GM12872 (cell line): ENCODE results near the gene PI16.

ENCODE experiments used
- CTCF ChIP-seq: IDR thresholded peaks from 3 replicates; pipeline ENCODE4 v1.5.1; 2011; ENCODE audit warnings: low read depth, mild to moderate bottlenecking, low read length, moderate library complexity; ENCODE audit not compliant: insufficient read depth

PI16 gene

GRCh38 chr6:36944650-36945049 is 9.9 kb upstream of the PI16 start:
- TF ChIP-seq CTCF = no peak

GRCh38 chr6:36945301-36945700 is 9.2 kb upstream of the PI16 start:
- no peak for TF ChIP-seq CTCF

- TF ChIP-seq CTCF = no peak
Observed at GRCh38 chr6:36946526-36946925, 8.0 kb upstream of the PI16 start.

- TF ChIP-seq CTCF = no peak
Observed at GRCh38 chr6:36947570-36948351, 6.8 kb upstream of the PI16 start.

- TF ChIP-seq CTCF = no peak
Observed at GRCh38 chr6:36949636-36950035, 4.9 kb upstream of the PI16 start.

- TF ChIP-seq CTCF = no peak
Observed at GRCh38 chr6:36953931-36954261, 642 bp upstream of the PI16 start.

- no peak for TF ChIP-seq CTCF
Observed at GRCh38 chr6:36955136-36955535, 598 bp downstream of the PI16 start.
